H9 (cell line): Measurements from ENCODE around the gene KCNMB1. TPM values are rescaled to one million over a fixed set of nuclear protein-coding genes. Genes with fewer than 3 reads are reported as not detected.
A peak's percentile ranks its signal among the peaks of the same experiment; 100 is the strongest.

ENCODE experiments used
- DNase-seq: peaks from one replicate; pipeline ENCODE4 v3.0.0-alpha.2; 2017
- H2AFZ ChIP-seq: one replicate; pipeline ENCODE4 v1.6.1; 2013; ENCODE audit warnings: mild to moderate bottlenecking, low read length, control low read depth, moderate library complexity
- H2AK5ac ChIP-seq: 2 replicates; pipeline ENCODE4 v1.6.1; 2013; ENCODE audit warnings: low read length, control low read depth, mixed read lengths; ENCODE audit not compliant: insufficient read length
- H2BK120ac ChIP-seq: one replicate; pipeline ENCODE4 v1.6.1; 2013; ENCODE audit warnings: low read depth, mild to moderate bottlenecking, low read length, control low read depth, inconsistent platforms; ENCODE audit not compliant: poor library complexity, severe bottlenecking
- H2BK12ac ChIP-seq: 2 replicates; pipeline ENCODE4 v1.6.1; 2013; ENCODE audit warnings: low read length, control low read depth, mixed read lengths, low read depth; ENCODE audit not compliant: insufficient read length
- H2BK15ac ChIP-seq: 2 replicates; pipeline ENCODE4 v1.6.1; 2013; ENCODE audit warnings: low read depth, low read length, control low read depth
- H2BK20ac ChIP-seq: one replicate; pipeline ENCODE4 v1.6.1; 2013; ENCODE audit warnings: low read depth, mild to moderate bottlenecking, low read length, control low read depth, inconsistent platforms; ENCODE audit not compliant: poor library complexity, severe bottlenecking
- H2BK5ac ChIP-seq: 2 replicates; pipeline ENCODE4 v1.6.1; 2013; ENCODE audit warnings: low read length, control low read depth, mixed read lengths; ENCODE audit not compliant: insufficient read length
- H3K14ac ChIP-seq: 2 replicates; pipeline ENCODE4 v1.6.1; 2013; ENCODE audit warnings: low read length, control low read depth; ENCODE audit not compliant: insufficient read depth
- H3K18ac ChIP-seq: 2 replicates; pipeline ENCODE4 v1.6.1; 2013; ENCODE audit warnings: low read depth, mild to moderate bottlenecking, mixed read lengths, low read length, control low read depth; ENCODE audit not compliant: insufficient read length
- H3K23ac ChIP-seq: 2 replicates; pipeline ENCODE4 v1.6.1; 2013; ENCODE audit warnings: low read length, control low read depth, mixed read lengths, low read depth; ENCODE audit not compliant: insufficient read length
- H3K23me2 ChIP-seq: 2 replicates; pipeline ENCODE4 v1.6.1; 2013; ENCODE audit warnings: low read depth, mild to moderate bottlenecking, mixed read lengths, low read length, control low read depth; ENCODE audit not compliant: insufficient read length, poor library complexity, severe bottlenecking
- H3K27ac ChIP-seq: 2 replicates; pipeline ENCODE4 v1.5.1; 2013; ENCODE audit warnings: low read length, control low read depth, mixed read lengths, low read depth; ENCODE audit not compliant: insufficient read length
- H3K27me3 ChIP-seq: 2 replicates; pipeline ENCODE4 v1.6.1; 2013; ENCODE audit warnings: low read length, control low read depth, inconsistent platforms; ENCODE audit not compliant: insufficient read depth
- H3K4ac ChIP-seq: 2 replicates; pipeline ENCODE4 v1.6.1; 2013; ENCODE audit warnings: low read depth, mild to moderate bottlenecking, control low read depth, inconsistent platforms, low read length, moderate library complexity
- H3K4me1 ChIP-seq: 2 replicates; pipeline ENCODE4 v1.6.1; 2013; ENCODE audit warnings: low read length, control low read depth, inconsistent platforms; ENCODE audit not compliant: insufficient read depth
- H3K4me2 ChIP-seq: 2 replicates; pipeline ENCODE4 v1.6.1; 2013; ENCODE audit warnings: low read length, control low read depth, mixed read lengths; ENCODE audit not compliant: insufficient read length, insufficient read depth
- H3K56ac ChIP-seq: 2 replicates; pipeline ENCODE4 v1.6.1; 2013; ENCODE audit warnings: low read depth, mild to moderate bottlenecking, mixed read lengths, low read length, control low read depth; ENCODE audit not compliant: insufficient read length
- H3K79me1 ChIP-seq: 2 replicates; pipeline ENCODE4 v1.6.1; 2013; ENCODE audit warnings: low read depth, mild to moderate bottlenecking, moderate library complexity, low read length, control low read depth, inconsistent platforms; ENCODE audit not compliant: insufficient read depth, poor library complexity, severe bottlenecking
- H3K79me2 ChIP-seq: 2 replicates; pipeline ENCODE4 v1.6.1; 2013; ENCODE audit warnings: low read length, control low read depth, inconsistent platforms; ENCODE audit not compliant: insufficient read depth
- H3K9ac ChIP-seq: 2 replicates; pipeline ENCODE4 v1.6.1; 2013; ENCODE audit warnings: low read length, control low read depth, mixed read lengths; ENCODE audit not compliant: insufficient read length; ENCODE audit errors: extremely low read depth
- H3K9me3 ChIP-seq: one replicate; pipeline ENCODE4 v1.6.1; 2013; ENCODE audit warnings: low read depth, low read length, inconsistent platforms; ENCODE audit not compliant: control insufficient read depth
- H3T11ph ChIP-seq: one replicate; pipeline ENCODE4 v1.6.1; 2013; ENCODE audit warnings: mild to moderate bottlenecking, low read length, control low read depth, inconsistent platforms
- H4K20me1 ChIP-seq: one replicate; pipeline ENCODE4 v1.6.1; 2013; ENCODE audit not compliant: control insufficient read depth, insufficient read length, insufficient read depth
- H4K5ac ChIP-seq: 2 replicates; pipeline ENCODE4 v1.6.1; 2013; ENCODE audit warnings: low read depth, mild to moderate bottlenecking, mixed read lengths, low read length, control low read depth; ENCODE audit not compliant: insufficient read length
- H4K8ac ChIP-seq: replicated peaks from 2 replicates; pipeline ENCODE4 v1.6.1; 2013; ENCODE audit warnings: low read length, control low read depth, mixed read lengths, low read depth; ENCODE audit not compliant: insufficient read length
- H4K91ac ChIP-seq: 2 replicates; pipeline ENCODE4 v1.6.1; 2013; ENCODE audit warnings: low read depth, mild to moderate bottlenecking, moderate library complexity, mixed read lengths, low read length, control low read depth; ENCODE audit not compliant: insufficient read length
- H3K27ac Mint-ChIP-seq, 3 experiments: 2 replicates in 2 of 3; 3 replicates in 1 of 3; pipeline ENCODE4 v1.8.0; 2020 to 2021; ENCODE audit warnings: mixed read lengths in 3 of 3, mild to moderate bottlenecking in 1 of 3, moderate library complexity in 1 of 3
- H3K27me3 Mint-ChIP-seq: 2 replicates; pipeline ENCODE4 v1.8.0; 2021; ENCODE audit warnings: low read depth, mild to moderate bottlenecking, moderate library complexity, mixed read lengths
- H3K36me3 Mint-ChIP-seq, 3 experiments: 2 replicates in 2 of 3; 3 replicates in 1 of 3; pipeline ENCODE4 v1.8.0; 2020 to 2021; ENCODE audit warnings: low read depth in 3 of 3, mixed read lengths in 3 of 3; ENCODE audit not compliant: insufficient read depth in 1 of 3
- H3K4me1 Mint-ChIP-seq, 2 experiments: 2 replicates each; pipeline ENCODE4 v1.8.0; 2020; ENCODE audit warnings: mixed read lengths in 2 of 2
- H3K4me3 Mint-ChIP-seq, 2 experiments: 2 replicates in 1 of 2; 3 replicates in 1 of 2; pipeline ENCODE4 v1.8.0; 2020 to 2021; ENCODE audit warnings: mild to moderate bottlenecking in 2 of 2, mixed read lengths in 2 of 2, moderate library complexity in 1 of 2
- H3K9me3 Mint-ChIP-seq, 2 experiments: 2 replicates in 1 of 2; 3 replicates in 1 of 2; pipeline ENCODE4 v1.8.0; 2020; ENCODE audit warnings: mild to moderate bottlenecking in 2 of 2, mixed read lengths in 2 of 2, moderate library complexity in 1 of 2
- WGBS: extraction: QIAGEN DNeasy Blood & Tissue Kit; methylation state at CpG from one replicate; pipeline ENCODE4 v1.1.7; 2013; ENCODE audit warnings: missing lambda C conversion rate, low lambda C conversion rate, mixed read lengths; ENCODE audit not compliant: insufficient read length; ENCODE audit errors: extremely low coverage; 5-methylcytosine and 5-hydroxymethylcytosine counted together
- total RNA-seq: library from RNA; stranded (reverse); gene quantifications from 2 replicates; pipeline ENCODE4 v1.2.1, GENCODE V29; 2021
- TF ChIP-seq, protein P1 (sequence below): fragments of 200-600 bp; sonication (generic); conservative IDR thresholded peaks from 3 replicates; pipeline ENCODE4 v1.8.0; 2021; ENCODE audit warnings: antibody characterized with exemption, mild to moderate bottlenecking

KCNMB1 gene
- total RNA-seq, 1 experiment from 2014 or later, result 0.28 TPM

DNA sequence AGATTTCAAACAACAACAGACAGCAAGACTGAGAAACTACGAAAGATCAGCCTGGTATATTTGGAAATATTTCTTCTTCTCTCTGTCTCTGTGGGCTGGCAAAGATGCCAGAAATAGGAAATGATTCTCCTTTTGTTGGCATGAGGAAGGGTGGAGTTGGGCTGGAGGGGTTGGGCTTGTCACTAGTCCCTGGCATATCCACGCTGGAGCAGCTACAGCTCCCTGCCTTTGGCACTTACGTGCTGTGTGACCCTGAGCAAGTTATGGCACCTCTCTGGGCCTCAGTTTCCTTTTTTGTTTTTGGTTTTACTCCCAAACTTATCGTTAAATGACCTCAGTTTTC, 354 bp upstream of the KCNMB1 start:
- H3K9ac ChIP-seq, result no peak overlapping the region
- no peak overlapping the region for H2BK12ac ChIP-seq
- H3K9me3 ChIP-seq, result no peaks in the 10 kb centered on the region
- no peak overlapping the region for H3K4ac ChIP-seq
- H4K5ac ChIP-seq, result no peak overlapping the region
- H2AK5ac ChIP-seq, result no peak overlapping the region
- peaks cover 2% of the 10 kb centered on the region; the same call in 1 of the 2 replicates for H3K4me1 ChIP-seq
- no peak overlapping the region for H2BK15ac ChIP-seq
- no peak overlapping the region for H2BK120ac ChIP-seq
- no peaks in the 10 kb centered on the region for H3K27me3 ChIP-seq
- no peaks in the 10 kb centered on the region for H3K23me2 ChIP-seq
- H3K27ac ChIP-seq, result no peak overlapping the region
- Mint-ChIP-seq H3K9me3 (no peaks in the 10 kb centered on the region; a peak in 1 of 5 replicates), H3K4me3 (no peak overlapping the region), H3K4me1 (peaks cover 64 to 69% of the 10 kb centered on the region in 2 experiments), H3K27me3 (no peaks in the 10 kb centered on the region; the same call in 1 of the 2 replicates), H3K36me3 (no peaks in the 10 kb centered on the region), H3K27ac (peak overlapping the region in 2 of 3 experiments; percentile 38 to 48; a peak in 3 of 7 replicates)
- TF ChIP-seq, protein P1, sequence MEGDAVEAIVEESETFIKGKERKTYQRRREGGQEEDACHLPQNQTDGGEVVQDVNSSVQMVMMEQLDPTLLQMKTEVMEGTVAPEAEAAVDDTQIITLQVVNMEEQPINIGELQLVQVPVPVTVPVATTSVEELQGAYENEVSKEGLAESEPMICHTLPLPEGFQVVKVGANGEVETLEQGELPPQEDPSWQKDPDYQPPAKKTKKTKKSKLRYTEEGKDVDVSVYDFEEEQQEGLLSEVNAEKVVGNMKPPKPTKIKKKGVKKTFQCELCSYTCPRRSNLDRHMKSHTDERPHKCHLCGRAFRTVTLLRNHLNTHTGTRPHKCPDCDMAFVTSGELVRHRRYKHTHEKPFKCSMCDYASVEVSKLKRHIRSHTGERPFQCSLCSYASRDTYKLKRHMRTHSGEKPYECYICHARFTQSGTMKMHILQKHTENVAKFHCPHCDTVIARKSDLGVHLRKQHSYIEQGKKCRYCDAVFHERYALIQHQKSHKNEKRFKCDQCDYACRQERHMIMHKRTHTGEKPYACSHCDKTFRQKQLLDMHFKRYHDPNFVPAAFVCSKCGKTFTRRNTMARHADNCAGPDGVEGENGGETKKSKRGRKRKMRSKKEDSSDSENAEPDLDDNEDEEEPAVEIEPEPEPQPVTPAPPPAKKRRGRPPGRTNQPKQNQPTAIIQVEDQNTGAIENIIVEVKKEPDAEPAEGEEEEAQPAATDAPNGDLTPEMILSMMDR, result no peak
- H4K8ac ChIP-seq, result no peak overlapping the region
- H3K14ac ChIP-seq, result no peak overlapping the region
- H3K79me1 ChIP-seq, result no peaks in the 10 kb centered on the region
- no peaks in the 10 kb centered on the region for H3K79me2 ChIP-seq
- no peak overlapping the region for H2AFZ ChIP-seq
- no peak overlapping the region for H3K4me2 ChIP-seq
- no peak for DNase-seq
- H2BK5ac ChIP-seq, result no peak overlapping the region
- H3T11ph ChIP-seq, result no peak overlapping the region
- no peak overlapping the region for H3K56ac ChIP-seq
- H2BK20ac ChIP-seq, result no peak overlapping the region
- H4K91ac ChIP-seq, result no peak overlapping the region
- no peak overlapping the region for H3K23ac ChIP-seq
- H3K18ac ChIP-seq, result no peak overlapping the region
- no CpG with 5 or more reads among the region's 4 CpGs for WGBS
- H4K20me1 ChIP-seq, result no peaks in the 10 kb centered on the region
